CD14-positive monocyte (primary cell): ENCODE measurements around the gene ABHD17C. TPM values are rescaled to one million over a fixed set of nuclear protein-coding genes. Genes with fewer than 3 reads are reported as not detected.
"Not testable (repeated sequence)": the region's sequence is repeated elsewhere in the genome, so short reads cannot be mapped to it uniquely, and the experiment has no call there.

Experiments
- DNase-seq, 3 donors: peaks; one replicate each; pipeline ENCODE4 v3.0.0-alpha.2; 2011 to 2022
- H2AFZ ChIP-seq: 2 replicates; pipeline ENCODE4 v1.6.0; 2012; ENCODE audit warnings: mild to moderate bottlenecking, low read depth, low read length, inconsistent platforms; ENCODE audit not compliant: insufficient read depth, poor library complexity, severe bottlenecking
- H3K27ac ChIP-seq, 2 donors: 1 replicate in 1 of 2; 2 replicates in 1 of 2; pipeline ENCODE4 v1.5.1; 2012 to 2013; ENCODE audit warnings: low read length in 2 of 2, control low read depth in 1 of 2, inconsistent platforms in 1 of 2, low read depth in 1 of 2, mild to moderate bottlenecking in 1 of 2
- H3K27me3 ChIP-seq, 2 donors: one replicate each; pipeline versions ENCODE4 v1.6.0 to v1.6.1; 2011 to 2013; ENCODE audit warnings: low read length in 2 of 2; ENCODE audit not compliant: control insufficient read depth in 2 of 2, insufficient read depth in 2 of 2
- H3K36me3 ChIP-seq, 2 donors: replicated peaks in 1 of 2; 1 replicate in 1 of 2; 2 replicates in 1 of 2; pipeline versions ENCODE4 v1.5.1 to v1.6.1; 2012 to 2013; ENCODE audit warnings: low read length in 2 of 2, control low read depth in 1 of 2, inconsistent platforms in 1 of 2, mild to moderate bottlenecking in 1 of 2; ENCODE audit not compliant: insufficient read depth in 2 of 2, control insufficient read depth in 1 of 2
- H3K4me1 ChIP-seq, 2 donors: 1 replicate in 1 of 2; 2 replicates in 1 of 2; pipeline versions ENCODE4 v1.5.1 to v1.6.1; 2012 to 2013; ENCODE audit warnings: low read length in 2 of 2, control low read depth in 1 of 2, inconsistent platforms in 1 of 2, mild to moderate bottlenecking in 1 of 2, moderate library complexity in 1 of 2; ENCODE audit not compliant: insufficient read depth in 2 of 2, control insufficient read depth in 1 of 2
- H3K4me2 ChIP-seq: replicated peaks from 2 replicates; pipeline ENCODE3; 2012; ENCODE audit warnings: low read length, moderate library complexity, mild to moderate bottlenecking; ENCODE audit not compliant: poor library complexity, severe bottlenecking; ENCODE audit errors: extremely low read depth
- H3K4me3 ChIP-seq, 3 experiments: fragments of 200-600 bp in 1 of 3; sonication (generic) in 1 of 3; replicated peaks in 1 of 3; 1 replicate in 2 of 3; 2 replicates in 1 of 3; pipeline ENCODE4 v1.5.1; 2011 to 2013; ENCODE audit warnings: low read length in 3 of 3, mild to moderate bottlenecking in 3 of 3, control low read depth in 2 of 3, low read depth in 2 of 3, inconsistent platforms in 1 of 3, moderate library complexity in 1 of 3
- H3K79me2 ChIP-seq: 2 replicates; pipeline ENCODE4 v1.6.0; 2012; ENCODE audit warnings: mild to moderate bottlenecking, control low read depth, inconsistent platforms, low read length, moderate library complexity; ENCODE audit not compliant: insufficient read depth
- H3K9ac ChIP-seq: 2 replicates; pipeline ENCODE4 v1.6.0; 2017; ENCODE audit warnings: low read length, mild to moderate bottlenecking; ENCODE audit not compliant: insufficient read depth, poor library complexity, severe bottlenecking
- H3K9me3 ChIP-seq, 2 donors: replicated peaks in 1 of 2; 1 replicate in 1 of 2; 2 replicates in 1 of 2; pipeline versions ENCODE4 v1.5.1 to v1.6.1; 2012 to 2013; ENCODE audit warnings: low read length in 2 of 2, control low read depth in 1 of 2; ENCODE audit not compliant: control insufficient read depth in 1 of 2, insufficient read depth in 1 of 2
- H4K20me1 ChIP-seq: 2 replicates; pipeline ENCODE4 v1.6.0; 2012; ENCODE audit warnings: mild to moderate bottlenecking, low read length, control low read depth, moderate library complexity; ENCODE audit not compliant: insufficient read depth
- H3K27ac Mint-ChIP-seq, 7 donors: one replicate each; pipeline ENCODE4 v1.8.0; 2020; ENCODE audit warnings: mild to moderate bottlenecking in 7 of 7, mixed read lengths in 7 of 7, moderate library complexity in 6 of 7, inconsistent platforms in 2 of 7
- H3K27me3 Mint-ChIP-seq, 3 donors: one replicate each; pipeline ENCODE4 v1.8.0; 2021 to 2022; ENCODE audit warnings: low read depth in 3 of 3, mild to moderate bottlenecking in 3 of 3, mixed read lengths in 3 of 3, moderate library complexity in 3 of 3, inconsistent platforms in 1 of 3
- H3K36me3 Mint-ChIP-seq, 2 donors: one replicate each; pipeline ENCODE4 v1.8.0; 2020; ENCODE audit warnings: mixed read lengths in 2 of 2, inconsistent platforms in 1 of 2, mild to moderate bottlenecking in 1 of 2
- H3K4me1 Mint-ChIP-seq: one replicate; pipeline ENCODE4 v1.8.0; 2020; ENCODE audit warnings: mild to moderate bottlenecking, mixed read lengths
- H3K4me3 Mint-ChIP-seq, 2 donors: one replicate each; pipeline ENCODE4 v1.8.0; 2020; ENCODE audit warnings: mild to moderate bottlenecking in 2 of 2, mixed read lengths in 2 of 2, moderate library complexity in 1 of 2
- H3K9me3 Mint-ChIP-seq, 7 donors: one replicate each; pipeline ENCODE4 v1.8.0; 2020 to 2022; ENCODE audit warnings: mixed read lengths in 7 of 7, mild to moderate bottlenecking in 6 of 7, moderate library complexity in 6 of 7, inconsistent platforms in 2 of 7
- CTCF ChIP-seq: fragments of 200-600 bp; IDR thresholded peaks from one replicate; pipeline ENCODE4 v1.8.0; 2022; ENCODE audit warnings: antibody characterized with exemption, mild to moderate bottlenecking
- WGBS: methylation state at CpG from one replicate; pipeline ENCODE4 v1.1.5; 2013; ENCODE audit warnings: missing lambda C conversion rate; ENCODE audit not compliant: insufficient coverage; 5-methylcytosine and 5-hydroxymethylcytosine counted together
- intact Hi-C, 2 donors: fragments of 100-400 bp; cut with micrococcal nuclease; formaldehyde crosslinking; loops; one replicate each; pipeline versions ENCODE4 v1.15.0 to v1.15.1; 2023
- polyA plus RNA-seq, 3 donors: library from polyadenylated mRNA; depleted of rRNA in 1 of 3; unstranded in 2 of 3; stranded (reverse) in 1 of 3; fragments of 300-500 nt in 2 of 3; fragments of >200 nt in 1 of 3; fragmentation: Illumina TruSeq in 2 of 3; gene quantifications; 1 replicate in 2 of 3; 2 replicates in 1 of 3; pipeline ENCODE4 v1.2.3, GENCODE V29; 2012 to 2021

Gene ABHD17C
- polyA plus RNA-seq, 3 donors: 0.48 to 0.76 (median 0.68) TPM

DNA sequence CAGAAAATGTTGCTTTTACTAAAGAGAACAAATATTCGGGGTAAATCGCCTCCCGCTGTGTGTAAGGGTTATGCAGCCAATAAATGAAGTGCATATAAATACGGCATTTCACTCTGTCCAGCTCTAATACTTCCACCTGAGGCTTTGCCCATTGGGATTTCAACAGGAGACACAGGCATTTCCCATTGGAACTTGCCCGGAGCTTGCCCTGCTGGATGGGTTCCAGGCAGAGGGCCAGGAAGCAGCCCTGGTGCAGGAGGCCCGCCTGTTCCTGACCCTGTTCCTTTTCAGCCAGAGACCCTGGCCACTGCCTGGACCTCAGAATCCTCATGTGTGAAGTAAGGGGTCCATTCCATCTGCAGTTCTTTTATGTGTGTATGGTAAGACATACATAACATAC is 66.6 kb downstream of the ABHD17C start:
- 90% methylated on average over 1 of the region's 6 CpGs for WGBS
- H3K9me3 ChIP-seq: no peaks in the 10 kb centered on the region
- no peak overlapping the region for H3K4me3 Mint-ChIP-seq
- H4K20me1 ChIP-seq: no peaks in the 10 kb centered on the region
- no peaks in the 10 kb centered on the region for H3K27me3 ChIP-seq
- H3K4me2 ChIP-seq: no peak overlapping the region
- H3K27ac Mint-ChIP-seq: no peak overlapping the region
- H3K36me3 ChIP-seq: no peaks in the 10 kb centered on the region
- DNase-seq: no peak
- H2AFZ ChIP-seq: no peak overlapping the region
- H3K9me3 Mint-ChIP-seq: peaks cover 0 to 3% (median 0%) of the 10 kb centered on the region in 7 donors
- H3K27me3 Mint-ChIP-seq: peaks cover 0 to 4% (median 3%) of the 10 kb centered on the region in 3 donors
- no peaks in the 10 kb centered on the region for H3K4me1 Mint-ChIP-seq
- intact Hi-C loops: no loop called here
- no peak overlapping the region for H3K9ac ChIP-seq
- no peak overlapping the region for H3K4me3 ChIP-seq
- no peak overlapping the region for H3K27ac ChIP-seq
- H3K79me2 ChIP-seq: no peaks in the 10 kb centered on the region
- no peaks in the 10 kb centered on the region for H3K4me1 ChIP-seq
- no peak for TF ChIP-seq CTCF
- no peaks in the 10 kb centered on the region for H3K36me3 Mint-ChIP-seq

DNA sequence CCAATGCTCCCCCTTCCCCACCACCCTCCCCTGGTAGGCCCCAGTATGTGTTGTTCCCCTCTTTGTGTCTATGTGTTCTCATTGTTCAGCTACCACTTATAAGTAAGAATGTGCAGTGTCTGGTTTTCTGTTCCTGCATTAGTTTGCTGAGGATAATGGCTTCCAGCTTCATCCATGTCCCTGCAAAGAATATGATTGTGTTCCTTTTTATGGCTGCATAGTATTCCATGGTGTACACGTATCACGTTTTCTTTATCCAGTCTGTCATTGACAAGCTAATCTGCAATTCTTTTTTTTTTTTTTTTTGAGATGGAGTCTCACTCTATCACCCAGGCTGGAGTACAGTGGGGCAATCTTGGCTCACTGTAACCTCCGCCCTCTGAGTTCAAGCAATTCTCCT is 68.1 kb downstream of the ABHD17C start:
- H3K4me2 ChIP-seq, intact Hi-C loops, H3K4me3 ChIP-seq, H3K36me3 ChIP-seq, H3K4me1 ChIP-seq, H3K9me3 Mint-ChIP-seq, H3K27ac Mint-ChIP-seq, H3K27me3 ChIP-seq, H3K27ac ChIP-seq, H3K9ac ChIP-seq, H3K4me3 Mint-ChIP-seq, H3K27me3 Mint-ChIP-seq, H3K4me1 Mint-ChIP-seq, H3K36me3 Mint-ChIP-seq, DNase-seq, H3K9me3 ChIP-seq, H4K20me1 ChIP-seq, H2AFZ ChIP-seq, H3K79me2 ChIP-seq: not testable (repeated sequence)
- whole genome bisulfite sequencing: 100% methylated on average over 1 of the region's 3 CpGs
